T-helper 1 cell treated with Interleukin-12 subunit alpha and Interleukin-12 subunit beta and Interleukin-4 antibody, amounts not matched to agents 30 μg/mL and 1 μg/mL, for 36 hours (primary cell): ENCODE results near the gene CCDC70.
A peak's percentile ranks its signal among the peaks of the same experiment; 100 is the strongest.

Experiments used
- H3K27ac Mint-ChIP-seq: one replicate; pipeline ENCODE4 v1.8.0; 2021; ENCODE audit warnings: mild to moderate bottlenecking, mixed read lengths
- H3K27me3 Mint-ChIP-seq: one replicate; pipeline ENCODE4 v1.8.0; 2021; ENCODE audit warnings: low read depth, mixed read lengths
- H3K36me3 Mint-ChIP-seq: one replicate; pipeline ENCODE4 v1.8.0; 2021; ENCODE audit warnings: low read depth, mixed read lengths
- H3K4me1 Mint-ChIP-seq: one replicate; pipeline ENCODE4 v1.8.0; 2021; ENCODE audit warnings: low read depth, mixed read lengths
- H3K4me3 Mint-ChIP-seq: one replicate; pipeline ENCODE4 v1.8.0; 2021; ENCODE audit warnings: mild to moderate bottlenecking, moderate library complexity, mixed read lengths
- H3K9me3 Mint-ChIP-seq: one replicate; pipeline ENCODE4 v1.8.0; 2021; ENCODE audit warnings: mixed read lengths

CCDC70 gene

GRCh38 chr13:51861723-51862300, at the start of gene CCDC70:
TSS of gene CCDC70 (plus strand) at chr13:51861969. CDS start at chr13:51865412, 3,443 bp downstream.
- Mint-ChIP-seq H3K27ac (no peak within 1 kb of the TSS), H3K27me3 (peaks cover 4% of the 10 kb centered on the region), H3K4me1 (no peaks in the 10 kb centered on the region), H3K36me3 (no peaks in the 10 kb centered on the region), H3K9me3 (no peaks in the 10 kb centered on the region), H3K4me3 (no peak within 1 kb of the TSS)

GRCh38 chr13:51814071-51814470, 47.7 kb upstream of the CCDC70 start:
- Mint-ChIP-seq H3K9me3 (no peaks in the 10 kb centered on the region), H3K36me3 (no peaks in the 10 kb centered on the region), H3K27me3 (peaks cover 4% of the 10 kb centered on the region), H3K27ac (no peak overlapping the region), H3K4me3 (no peak overlapping the region), H3K4me1 (peaks cover 30% of the 10 kb centered on the region)

- no peaks in the 10 kb centered on the region for H3K36me3 Mint-ChIP-seq
- peaks cover 4% of the 10 kb centered on the region for H3K27me3 Mint-ChIP-seq
- no peaks in the 10 kb centered on the region for H3K9me3 Mint-ChIP-seq
- H3K4me1 Mint-ChIP-seq: peaks cover 40% of the 10 kb centered on the region
- peak overlapping the region; percentile 33 for H3K4me3 Mint-ChIP-seq
- H3K27ac Mint-ChIP-seq: peak overlapping the region; percentile 49
Observed at GRCh38 chr13:51814825-51815650, 46.7 kb upstream of the CCDC70 start.

- Mint-ChIP-seq H3K27me3 (peaks cover 4% of the 10 kb centered on the region), H3K4me3 (no peak overlapping the region)
Observed at GRCh38 chr13:51815848-51816247, 45.9 kb upstream of the CCDC70 start.

GRCh38 chr13:51816604-51817249, 45.0 kb upstream of the CCDC70 start:
- Mint-ChIP-seq H3K4me1 (peaks cover 52% of the 10 kb centered on the region), H3K9me3 (no peaks in the 10 kb centered on the region), H3K4me3 (no peak overlapping the region), H3K36me3 (no peaks in the 10 kb centered on the region), H3K27me3 (peaks cover 4% of the 10 kb centered on the region), H3K27ac (peak overlapping the region; percentile 12)

More at GRCh38 chr13:51815848-51816247, 45.9 kb upstream of the CCDC70 start:
- H3K4me1 Mint-ChIP-seq: peaks cover 48% of the 10 kb centered on the region
- no peaks in the 10 kb centered on the region for H3K9me3 Mint-ChIP-seq
- H3K36me3 Mint-ChIP-seq: no peaks in the 10 kb centered on the region
- no peak overlapping the region for H3K27ac Mint-ChIP-seq

GRCh38 chr13:51817717-51818116, 44.1 kb upstream of the CCDC70 start:
- Mint-ChIP-seq H3K36me3 (no peaks in the 10 kb centered on the region), H3K27me3 (peaks cover 4% of the 10 kb centered on the region), H3K9me3 (no peaks in the 10 kb centered on the region), H3K4me3 (no peak overlapping the region), H3K27ac (peak overlapping the region; percentile 8), H3K4me1 (peaks cover 56% of the 10 kb centered on the region)

- Mint-ChIP-seq H3K36me3 (no peaks in the 10 kb centered on the region), H3K4me3 (no peak overlapping the region), H3K4me1 (peaks cover 58% of the 10 kb centered on the region), H3K27ac (peak overlapping the region; percentile 8), H3K9me3 (no peaks in the 10 kb centered on the region), H3K27me3 (peaks cover 4% of the 10 kb centered on the region)
Observed at GRCh38 chr13:51818276-51818675, 43.5 kb upstream of the CCDC70 start.

- peaks cover 4% of the 10 kb centered on the region for H3K27me3 Mint-ChIP-seq
- peak overlapping the region; percentile 57 for H3K27ac Mint-ChIP-seq
- no peak overlapping the region for H3K4me3 Mint-ChIP-seq
- peaks cover 62% of the 10 kb centered on the region for H3K4me1 Mint-ChIP-seq
- H3K9me3 Mint-ChIP-seq: no peaks in the 10 kb centered on the region
- no peaks in the 10 kb centered on the region for H3K36me3 Mint-ChIP-seq
Observed at GRCh38 chr13:51818781-51819511, 42.8 kb upstream of the CCDC70 start.

- Mint-ChIP-seq H3K36me3 (no peaks in the 10 kb centered on the region), H3K27me3 (peaks cover 4% of the 10 kb centered on the region), H3K27ac (peak overlapping the region; percentile 57), H3K4me1 (peaks cover 68% of the 10 kb centered on the region), H3K9me3 (no peaks in the 10 kb centered on the region), H3K4me3 (no peak overlapping the region)
Observed at GRCh38 chr13:51819544-51819943, 42.2 kb upstream of the CCDC70 start.

GRCh38 chr13:51820016-51820597, 41.7 kb upstream of the CCDC70 start:
- H3K4me1 Mint-ChIP-seq: peaks cover 68% of the 10 kb centered on the region
- H3K27ac Mint-ChIP-seq: no peak overlapping the region
- H3K4me3 Mint-ChIP-seq: no peak overlapping the region
- H3K27me3 Mint-ChIP-seq: peaks cover 4% of the 10 kb centered on the region
- H3K9me3 Mint-ChIP-seq: no peaks in the 10 kb centered on the region
- no peaks in the 10 kb centered on the region for H3K36me3 Mint-ChIP-seq

- H3K9me3 Mint-ChIP-seq: no peaks in the 10 kb centered on the region
- peak overlapping the region; percentile 33 for H3K27ac Mint-ChIP-seq
- peak overlapping the region; percentile 56 for H3K4me3 Mint-ChIP-seq
- peaks cover 76% of the 10 kb centered on the region for H3K4me1 Mint-ChIP-seq
- H3K27me3 Mint-ChIP-seq: peaks cover 2% of the 10 kb centered on the region
- no peaks in the 10 kb centered on the region for H3K36me3 Mint-ChIP-seq
Observed at GRCh38 chr13:51821606-51822005, 40.2 kb upstream of the CCDC70 start.

GRCh38 chr13:51822106-51822815, 39.5 kb upstream of the CCDC70 start:
- Mint-ChIP-seq H3K9me3 (no peaks in the 10 kb centered on the region), H3K4me3 (peak overlapping the region; percentile 56), H3K27ac (peak overlapping the region; percentile 33), H3K36me3 (no peaks in the 10 kb centered on the region), H3K4me1 (peaks cover 81% of the 10 kb centered on the region), H3K27me3 (peaks cover 3% of the 10 kb centered on the region)

- peaks cover 84% of the 10 kb centered on the region for H3K4me1 Mint-ChIP-seq
- no peak overlapping the region for H3K27ac Mint-ChIP-seq
- H3K9me3 Mint-ChIP-seq: no peaks in the 10 kb centered on the region
- H3K4me3 Mint-ChIP-seq: no peak overlapping the region
- H3K36me3 Mint-ChIP-seq: no peaks in the 10 kb centered on the region
- peaks cover 3% of the 10 kb centered on the region for H3K27me3 Mint-ChIP-seq
Observed at GRCh38 chr13:51823359-51823758, 38.4 kb upstream of the CCDC70 start.
